Panc1 (cell line): Measurements from ENCODE around the gene GNS. TPM values are rescaled to one million over a fixed set of nuclear protein-coding genes. Genes with fewer than 3 reads are reported as not detected.
A peak's percentile ranks its signal among the peaks of the same experiment; 100 is the strongest.

Source experiments
- ATAC-seq: fragments of 200-7000 bp; cut with Tn5 transposase; 2 replicates; pipeline ENCODE4 v1.9.1; 2020; ENCODE audit warnings: mild to moderate bottlenecking, moderate library complexity
- BruUV-seq: library from RNA; stranded (reverse); fragments of 400-500 nt; replicated peaks from 2 replicates; lab custom pipeline; 2021; lab: Mats Ljungman, UMichigan
- CTCF ChIA-PET: fragments of 300-600 bp; sonication (Branson Sonifier 250); formaldehyde crosslinking; loops from one replicate; lab custom pipeline; 2022; ENCODE audit warnings: antibody characterized with exemption; lab: Charles Lee
- POLR2A ChIA-PET: fragments of 300-600 bp; sonication (Branson Sonifier 250); formaldehyde crosslinking; loops from one replicate; lab custom pipeline; 2022; ENCODE audit warnings: antibody characterized with exemption; lab: Charles Lee
- DNase-seq: peaks from one replicate; pipeline ENCODE4 v3.0.0-alpha.2; 2010; ENCODE audit warnings: low read depth, low spot score
- H3K27ac ChIP-seq: 2 replicates; pipeline ENCODE4 v1.5.1; 2011; ENCODE audit warnings: mild to moderate bottlenecking, low read length, inconsistent platforms
- H3K27me3 ChIP-seq: fragments of 200-500 bp; sonication (Bioruptor generic); 2 replicates; pipeline ENCODE4 v1.6.0; 2014; ENCODE audit warnings: low read length, inconsistent platforms; ENCODE audit not compliant: control insufficient read depth, insufficient read depth
- H3K36me3 ChIP-seq: fragments of 200-500 bp; sonication (Bioruptor generic); 2 replicates; pipeline ENCODE4 v1.5.1; 2014; ENCODE audit warnings: inconsistent platforms, mild to moderate bottlenecking, low read length, moderate library complexity; ENCODE audit not compliant: control insufficient read depth, insufficient read depth
- H3K4me1 ChIP-seq: 2 replicates; pipeline ENCODE4 v1.5.1; 2011; ENCODE audit warnings: inconsistent platforms, mild to moderate bottlenecking, low read length, moderate library complexity; ENCODE audit not compliant: control insufficient read depth, insufficient read depth
- H3K4me3 ChIP-seq, 2 experiments: 2 replicates each; pipeline ENCODE4 v1.5.1; 2011 to 2012; ENCODE audit warnings: low read depth in 2 of 2, low read length in 2 of 2, mild to moderate bottlenecking in 2 of 2, inconsistent platforms in 1 of 2, moderate library complexity in 1 of 2
- H3K9me3 ChIP-seq: fragments of 200-500 bp; sonication (Bioruptor generic); 2 replicates; pipeline ENCODE4 v1.5.1; 2014; ENCODE audit warnings: low read depth, mild to moderate bottlenecking, inconsistent platforms, low read length, moderate library complexity; ENCODE audit not compliant: control insufficient read depth, insufficient read depth
- CTCF ChIP-seq: fragments of 450-650 bp; IDR thresholded peaks from 2 replicates; pipeline ENCODE4 v1.5.1; 2017; ENCODE audit warnings: mild to moderate bottlenecking
- POLR2AphosphoS5 ChIP-seq: IDR thresholded peaks from 2 replicates; pipeline ENCODE4 v1.6.1; 2012; ENCODE audit warnings: mild to moderate bottlenecking, low read depth, low read length, moderate library complexity
- REST ChIP-seq, 2 experiments: IDR thresholded peaks; 2 replicates each; pipeline ENCODE4 v1.6.1; 2011 to 2012; ENCODE audit warnings: low read depth in 2 of 2, control low read depth in 1 of 2, low read length in 1 of 2, mild to moderate bottlenecking in 1 of 2, moderate library complexity in 1 of 2; ENCODE audit not compliant: insufficient read depth in 1 of 2
- SIN3A ChIP-seq: IDR thresholded peaks from 2 replicates; pipeline ENCODE4 v1.6.1; 2012; ENCODE audit warnings: low read depth, mild to moderate bottlenecking, low read length, moderate library complexity, borderline replicate concordance; ENCODE audit not compliant: insufficient read depth
- TCF7L2 ChIP-seq: IDR thresholded peaks from 2 replicates; pipeline ENCODE4 v1.6.1; 2011; ENCODE audit warnings: mild to moderate bottlenecking, low read depth, low read length, inconsistent platforms
- in situ Hi-C: cut with HindIII; loops from 2 replicates; pipeline ENCODE4 v1.10.0; 2016; ENCODE audit warnings: low sequenced_read_pairs, low pct_unique_long_range_greater_than_20kb
- intact Hi-C: fragments of 100-400 bp; cut with micrococcal nuclease; formaldehyde crosslinking; loops from one replicate; pipeline ENCODE4 v1.10.0; 2022; ENCODE audit not compliant: unreplicated experiment
- total RNA-seq: library from RNA; stranded (reverse); gene quantifications from one replicate; pipeline ENCODE4 v1.2.1, GENCODE V29; 2021; ENCODE audit not compliant: unreplicated experiment

Gene GNS
- total RNA-seq, 1 experiment from 2014 or later: 117 TPM

GRCh38 chr12:64688219-64688618 lies 71.0 kb downstream of the GNS start:
- BruUV-seq: no TSS peak
- Histone ChIP-seq H3K9me3 (no peaks in the 10 kb centered on the region), H3K4me1 (peaks cover 24% of the 10 kb centered on the region), H3K36me3 (0 out of 2 replicates have a peak, but pooled peaks cover 2% of the 10 kb centered on the region), H3K27ac (no peak overlapping the region), H3K4me3 (no peak overlapping the region), H3K27me3 (no peaks in the 10 kb centered on the region)
- CTCF ChIA-PET: no interaction called here
- DNase-seq (no peak), ATAC-seq (no peak)
- in situ Hi-C loops (no loop called here), intact Hi-C loops (no loop called here)
- TF ChIP-seq POLR2AphosphoS5 (no peak), TCF7L2 (no peak), CTCF (no peak)
- POLR2A ChIA-PET: no interaction called here

- CTCF ChIA-PET: no interaction called here
- no peak for TF ChIP-seq SIN3A
- TF ChIP-seq TCF7L2: no peak
- TF ChIP-seq REST (IDR thresholded peaks at IDR 0.05; ENCODE audit: insufficient read depth in 1 of 2, low read depth in 2 of 2, low read length in 1 of 2): no peak
- no peak for TF ChIP-seq CTCF
- TF ChIP-seq POLR2AphosphoS5: no peak
- no peaks in the 10 kb centered on the region for H3K27me3 ChIP-seq
- H3K9me3 ChIP-seq: no peaks in the 10 kb centered on the region
- no peak overlapping the region for H3K4me3 ChIP-seq
- in situ Hi-C loops (no loop called here), intact Hi-C loops (no loop called here)
- DNase-seq (no peak), ATAC-seq (peak; percentile 53)
- 0 out of 2 replicates have a peak, but pooled peaks cover 2% of the 10 kb centered on the region for H3K36me3 ChIP-seq
- no TSS peak for BruUV-seq
- peaks cover 28% of the 10 kb centered on the region for H3K4me1 ChIP-seq
- POLR2A ChIA-PET: no interaction called here
- no peak overlapping the region for H3K27ac ChIP-seq
Measured at GRCh38 chr12:64687816-64688215, 71.4 kb downstream of the GNS start.
